K562 (cell line): ENCODE data around the gene ITGAL. TPM values are rescaled to one million over a fixed set of nuclear protein-coding genes. Genes with fewer than 3 reads are reported as not detected.

ENCODE experiments used
- BACH1 ChIP-seq: fragments of 200-800 bp; sonication (Bioruptor generic); IDR thresholded peaks from 2 replicates; pipeline ENCODE4 v1.6.1; 2016; ENCODE audit warnings: missing genetic modification characterization, missing compliant biosample characterization
- MAZ ChIP-seq, 2 experiments: fragments of 450-650 bp in 1 of 2; sonication (generic) in 1 of 2; formaldehyde crosslinking; IDR thresholded peaks in 1 of 2; conservative IDR thresholded peaks in 1 of 2; 2 replicates each; pipeline versions ENCODE4 v1.4.0 to v1.5.0; 2020; ENCODE audit warnings: mild to moderate bottlenecking in 1 of 2, missing genetic modification reagents in 1 of 2
- MIER1 ChIP-seq: fragments of 450-650 bp; IDR thresholded peaks from 2 replicates; pipeline ENCODE4 v1.6.1; 2016; ENCODE audit warnings: antibody characterized with exemption, mild to moderate bottlenecking, low read depth
- MYBL2 ChIP-seq, 2 experiments: fragments of 450-650 bp in 1 of 2; sonication (generic) in 1 of 2; formaldehyde crosslinking in 1 of 2; IDR thresholded peaks; 2 replicates each; pipeline versions ENCODE4 v1.6.1 to v1.8.1; 2017 to 2022; ENCODE audit warnings: borderline replicate concordance in 1 of 2, inconsistent platforms in 1 of 2, low read depth in 1 of 2, mild to moderate bottlenecking in 1 of 2, missing genetic modification reagents in 1 of 2, moderate library complexity in 1 of 2
- SREBF1 ChIP-seq: fragments of 150-350 bp; IDR thresholded peaks from 2 replicates; pipeline ENCODE4 v1.6.1; 2014; ENCODE audit warnings: antibody characterized with exemption, low read depth, low read length, borderline replicate concordance
- TCF3 ChIP-seq: sonication (generic); formaldehyde crosslinking; IDR thresholded peaks from 2 replicates; pipeline ENCODE4 v1.4.0; 2020; ENCODE audit warnings: mild to moderate bottlenecking, missing genetic modification reagents
- TEAD1 ChIP-seq, 2 experiments: fragments of 450-650 bp in 1 of 2; sonication (generic) in 1 of 2; formaldehyde crosslinking; IDR thresholded peaks; 2 replicates each; pipeline versions ENCODE4 v1.4.0 to v1.8.0; 2020 to 2022; ENCODE audit warnings: mild to moderate bottlenecking in 2 of 2, missing genetic modification reagents in 1 of 2
- THRAP3 ChIP-seq: fragments of 450-650 bp; IDR thresholded peaks from 2 replicates; pipeline ENCODE4 v1.6.1; 2016; ENCODE audit warnings: mild to moderate bottlenecking, inconsistent platforms, borderline replicate concordance
- ZC3H11A ChIP-seq: IDR thresholded peaks from 2 replicates; pipeline ENCODE4 v1.6.1; 2012; ENCODE audit warnings: low read depth, low read length, improper control_type of control experiment
- ZNF766 ChIP-seq: fragments of 200-800 bp; sonication (Bioruptor generic); conservative IDR thresholded peaks from 2 replicates; pipeline ENCODE4 v1.6.1; 2016; ENCODE audit warnings: missing genetic modification characterization, missing compliant biosample characterization
- polyA plus RNA-seq, 8 experiments: library from polyadenylated mRNA; depleted of rRNA in 4 of 8; stranded (reverse) in 5 of 8; unstranded in 3 of 8; fragments of >200 nt; fragmentation: Nextera tagmentation in 2 of 8; fragmentation: Illumina TruSeq in 1 of 8; extraction: Ambion mirVana in 2 of 8; extraction: Trizol in 1 of 8; gene quantifications; 2 replicates each; pipeline versions ENCODE4 v1.2.1 to v1.2.3, GENCODE V29; 2011 to 2014; ENCODE audit warnings: inconsistent platforms in 1 of 8, missing spikeins in 1 of 8
- total RNA-seq, 7 experiments: library from RNA; depleted of rRNA in 6 of 7; stranded (reverse); fragments of >200 nt in 6 of 7; fragmentation: Illumina TruSeq in 2 of 7; extraction: Trizol in 2 of 7; gene quantifications; 2 replicates each; pipeline versions ENCODE4 v1.2.1 to v1.2.3, GENCODE V29; 2011 to 2021; ENCODE audit warnings: low replicate concordance in 1 of 7
- TF ChIP-seq, protein P1 (sequence below): sonication (generic); formaldehyde crosslinking; IDR thresholded peaks from 2 replicates; pipeline ENCODE4 v1.8.0; 2023; ENCODE audit warnings: missing genetic modification reagents, mild to moderate bottlenecking, borderline replicate concordance
- TF ChIP-seq, protein P2 (sequence below): sonication (generic); formaldehyde crosslinking; IDR thresholded peaks from 2 replicates; pipeline ENCODE4 v1.8.1; 2023; ENCODE audit warnings: missing genetic modification reagents, mild to moderate bottlenecking, borderline replicate concordance

ITGAL gene
- total and polyA plus RNA-seq, 9 of the 15 experiments (the other 6 are each of a cell fraction or from before 2014, with no cell fraction given), result 0.01 to 0.53 TPM; not detected in 7

DNA sequence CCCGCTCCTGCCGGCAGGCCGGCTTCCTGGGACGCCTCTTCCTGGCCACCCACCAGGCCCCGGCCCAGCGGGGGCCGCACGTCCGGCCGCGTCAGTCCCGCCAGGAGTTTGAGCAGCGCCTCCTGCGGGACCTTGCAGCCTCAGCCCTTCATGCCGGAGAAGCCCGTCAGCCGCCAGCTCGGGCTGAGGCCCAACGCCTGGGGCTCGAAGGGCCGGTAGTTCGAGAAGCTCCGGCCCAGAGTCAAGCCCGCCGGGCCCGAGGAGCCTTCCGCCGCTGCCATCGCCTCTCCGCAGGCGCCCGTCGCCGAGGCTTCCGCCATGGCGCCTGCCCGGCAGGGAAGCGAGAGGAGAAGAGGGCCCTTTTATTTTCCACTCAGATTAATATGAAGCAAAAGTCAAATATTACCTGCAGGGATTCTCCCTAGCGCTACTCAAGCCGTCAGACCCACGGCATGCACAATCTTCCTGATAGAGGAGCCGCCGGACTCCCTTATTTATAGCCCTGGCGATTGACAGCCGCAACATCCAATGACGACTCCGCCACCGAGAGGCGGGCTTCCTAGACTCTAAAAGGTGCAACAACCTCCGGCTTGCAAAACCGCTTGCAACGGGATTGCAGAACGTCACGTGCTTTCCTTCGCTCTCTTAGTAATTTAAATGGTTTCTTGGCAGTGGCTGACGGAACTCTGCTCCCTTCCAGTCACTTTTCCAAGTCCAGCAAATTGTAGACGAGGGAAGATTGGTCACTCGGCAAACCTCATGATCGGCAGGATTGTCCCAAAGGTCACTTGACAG is 26.9 kb upstream of the ITGAL start, which contains the start of gene SEPHS2 (continued):
- peak; percentile 68 to 74 for TF ChIP-seq MAZ (CRISPR knock-in tag; conservative IDR thresholded peaks at IDR 0.05 in 1 of 2, IDR thresholded peaks at IDR 0.05 in 1 of 2)
- TF ChIP-seq MYBL2 (IDR thresholded peaks at IDR 0.05; ENCODE audit: low read depth), result peak; percentile 65; the same call in 1 of the 2 replicates
- TF ChIP-seq MYBL2 (CRISPR knock-in tag; IDR thresholded peaks at IDR 0.05; ENCODE audit: borderline replicate concordance), result no peak
- TF ChIP-seq ZNF766 (CRISPR knock-in tag), result peak; percentile 94
- TF ChIP-seq THRAP3, result no peak
- TF ChIP-seq SREBF1, result peak; percentile 64; the same call in 1 of the 2 replicates
- TF ChIP-seq ZC3H11A, result no peak
- no peak for TF ChIP-seq TEAD1 (CRISPR knock-in tag; IDR thresholded peaks at IDR 0.05)
- TF ChIP-seq TCF3 (CRISPR knock-in tag), result no peak
- TF ChIP-seq, protein P1, sequence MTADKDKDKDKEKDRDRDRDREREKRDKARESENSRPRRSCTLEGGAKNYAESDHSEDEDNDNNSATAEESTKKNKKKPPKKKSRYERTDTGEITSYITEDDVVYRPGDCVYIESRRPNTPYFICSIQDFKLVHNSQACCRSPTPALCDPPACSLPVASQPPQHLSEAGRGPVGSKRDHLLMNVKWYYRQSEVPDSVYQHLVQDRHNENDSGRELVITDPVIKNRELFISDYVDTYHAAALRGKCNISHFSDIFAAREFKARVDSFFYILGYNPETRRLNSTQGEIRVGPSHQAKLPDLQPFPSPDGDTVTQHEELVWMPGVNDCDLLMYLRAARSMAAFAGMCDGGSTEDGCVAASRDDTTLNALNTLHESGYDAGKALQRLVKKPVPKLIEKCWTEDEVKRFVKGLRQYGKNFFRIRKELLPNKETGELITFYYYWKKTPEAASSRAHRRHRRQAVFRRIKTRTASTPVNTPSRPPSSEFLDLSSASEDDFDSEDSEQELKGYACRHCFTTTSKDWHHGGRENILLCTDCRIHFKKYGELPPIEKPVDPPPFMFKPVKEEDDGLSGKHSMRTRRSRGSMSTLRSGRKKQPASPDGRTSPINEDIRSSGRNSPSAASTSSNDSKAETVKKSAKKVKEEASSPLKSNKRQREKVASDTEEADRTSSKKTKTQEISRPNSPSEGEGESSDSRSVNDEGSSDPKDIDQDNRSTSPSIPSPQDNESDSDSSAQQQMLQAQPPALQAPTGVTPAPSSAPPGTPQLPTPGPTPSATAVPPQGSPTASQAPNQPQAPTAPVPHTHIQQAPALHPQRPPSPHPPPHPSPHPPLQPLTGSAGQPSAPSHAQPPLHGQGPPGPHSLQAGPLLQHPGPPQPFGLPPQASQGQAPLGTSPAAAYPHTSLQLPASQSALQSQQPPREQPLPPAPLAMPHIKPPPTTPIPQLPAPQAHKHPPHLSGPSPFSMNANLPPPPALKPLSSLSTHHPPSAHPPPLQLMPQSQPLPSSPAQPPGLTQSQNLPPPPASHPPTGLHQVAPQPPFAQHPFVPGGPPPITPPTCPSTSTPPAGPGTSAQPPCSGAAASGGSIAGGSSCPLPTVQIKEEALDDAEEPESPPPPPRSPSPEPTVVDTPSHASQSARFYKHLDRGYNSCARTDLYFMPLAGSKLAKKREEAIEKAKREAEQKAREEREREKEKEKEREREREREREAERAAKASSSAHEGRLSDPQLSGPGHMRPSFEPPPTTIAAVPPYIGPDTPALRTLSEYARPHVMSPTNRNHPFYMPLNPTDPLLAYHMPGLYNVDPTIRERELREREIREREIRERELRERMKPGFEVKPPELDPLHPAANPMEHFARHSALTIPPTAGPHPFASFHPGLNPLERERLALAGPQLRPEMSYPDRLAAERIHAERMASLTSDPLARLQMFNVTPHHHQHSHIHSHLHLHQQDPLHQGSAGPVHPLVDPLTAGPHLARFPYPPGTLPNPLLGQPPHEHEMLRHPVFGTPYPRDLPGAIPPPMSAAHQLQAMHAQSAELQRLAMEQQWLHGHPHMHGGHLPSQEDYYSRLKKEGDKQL (CRISPR knock-in tag), result no peak
- TF ChIP-seq, protein P2, sequence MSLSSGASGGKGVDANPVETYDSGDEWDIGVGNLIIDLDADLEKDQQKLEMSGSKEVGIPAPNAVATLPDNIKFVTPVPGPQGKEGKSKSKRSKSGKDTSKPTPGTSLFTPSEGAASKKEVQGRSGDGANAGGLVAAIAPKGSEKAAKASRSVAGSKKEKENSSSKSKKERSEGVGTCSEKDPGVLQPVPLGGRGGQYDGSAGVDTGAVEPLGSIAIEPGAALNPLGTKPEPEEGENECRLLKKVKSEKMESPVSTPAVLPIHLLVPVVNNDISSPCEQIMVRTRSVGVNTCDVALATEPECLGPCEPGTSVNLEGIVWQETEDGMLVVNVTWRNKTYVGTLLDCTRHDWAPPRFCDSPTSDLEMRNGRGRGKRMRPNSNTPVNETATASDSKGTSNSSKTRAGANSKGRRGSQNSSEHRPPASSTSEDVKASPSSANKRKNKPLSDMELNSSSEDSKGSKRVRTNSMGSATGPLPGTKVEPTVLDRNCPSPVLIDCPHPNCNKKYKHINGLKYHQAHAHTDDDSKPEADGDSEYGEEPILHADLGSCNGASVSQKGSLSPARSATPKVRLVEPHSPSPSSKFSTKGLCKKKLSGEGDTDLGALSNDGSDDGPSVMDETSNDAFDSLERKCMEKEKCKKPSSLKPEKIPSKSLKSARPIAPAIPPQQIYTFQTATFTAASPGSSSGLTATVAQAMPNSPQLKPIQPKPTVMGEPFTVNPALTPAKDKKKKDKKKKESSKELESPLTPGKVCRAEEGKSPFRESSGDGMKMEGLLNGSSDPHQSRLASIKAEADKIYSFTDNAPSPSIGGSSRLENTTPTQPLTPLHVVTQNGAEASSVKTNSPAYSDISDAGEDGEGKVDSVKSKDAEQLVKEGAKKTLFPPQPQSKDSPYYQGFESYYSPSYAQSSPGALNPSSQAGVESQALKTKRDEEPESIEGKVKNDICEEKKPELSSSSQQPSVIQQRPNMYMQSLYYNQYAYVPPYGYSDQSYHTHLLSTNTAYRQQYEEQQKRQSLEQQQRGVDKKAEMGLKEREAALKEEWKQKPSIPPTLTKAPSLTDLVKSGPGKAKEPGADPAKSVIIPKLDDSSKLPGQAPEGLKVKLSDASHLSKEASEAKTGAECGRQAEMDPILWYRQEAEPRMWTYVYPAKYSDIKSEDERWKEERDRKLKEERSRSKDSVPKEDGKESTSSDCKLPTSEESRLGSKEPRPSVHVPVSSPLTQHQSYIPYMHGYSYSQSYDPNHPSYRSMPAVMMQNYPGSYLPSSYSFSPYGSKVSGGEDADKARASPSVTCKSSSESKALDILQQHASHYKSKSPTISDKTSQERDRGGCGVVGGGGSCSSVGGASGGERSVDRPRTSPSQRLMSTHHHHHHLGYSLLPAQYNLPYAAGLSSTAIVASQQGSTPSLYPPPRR (CRISPR knock-in tag), result no peak; the same call in 1 of the 2 replicates
- TF ChIP-seq MIER1, result no peak
- TF ChIP-seq BACH1 (tag), result no peak
